HG02759 (cell line): ENCODE measurements around the gene TGFA.
A peak's percentile ranks its signal among the peaks of the same experiment; 100 is the strongest.

Source experiments
- ATAC-seq: cut with Tn5 transposase; IDR thresholded peaks from one replicate; pipeline ENCODE4 v1.9.1; 2021; ENCODE audit warnings: mild to moderate bottlenecking, moderate library complexity; ENCODE audit not compliant: unreplicated experiment

The TGFA gene

GRCh38 chr2:70525032-70525431 lies 28.6 kb downstream of the TGFA start:
- ATAC-seq = no peak

DNA sequence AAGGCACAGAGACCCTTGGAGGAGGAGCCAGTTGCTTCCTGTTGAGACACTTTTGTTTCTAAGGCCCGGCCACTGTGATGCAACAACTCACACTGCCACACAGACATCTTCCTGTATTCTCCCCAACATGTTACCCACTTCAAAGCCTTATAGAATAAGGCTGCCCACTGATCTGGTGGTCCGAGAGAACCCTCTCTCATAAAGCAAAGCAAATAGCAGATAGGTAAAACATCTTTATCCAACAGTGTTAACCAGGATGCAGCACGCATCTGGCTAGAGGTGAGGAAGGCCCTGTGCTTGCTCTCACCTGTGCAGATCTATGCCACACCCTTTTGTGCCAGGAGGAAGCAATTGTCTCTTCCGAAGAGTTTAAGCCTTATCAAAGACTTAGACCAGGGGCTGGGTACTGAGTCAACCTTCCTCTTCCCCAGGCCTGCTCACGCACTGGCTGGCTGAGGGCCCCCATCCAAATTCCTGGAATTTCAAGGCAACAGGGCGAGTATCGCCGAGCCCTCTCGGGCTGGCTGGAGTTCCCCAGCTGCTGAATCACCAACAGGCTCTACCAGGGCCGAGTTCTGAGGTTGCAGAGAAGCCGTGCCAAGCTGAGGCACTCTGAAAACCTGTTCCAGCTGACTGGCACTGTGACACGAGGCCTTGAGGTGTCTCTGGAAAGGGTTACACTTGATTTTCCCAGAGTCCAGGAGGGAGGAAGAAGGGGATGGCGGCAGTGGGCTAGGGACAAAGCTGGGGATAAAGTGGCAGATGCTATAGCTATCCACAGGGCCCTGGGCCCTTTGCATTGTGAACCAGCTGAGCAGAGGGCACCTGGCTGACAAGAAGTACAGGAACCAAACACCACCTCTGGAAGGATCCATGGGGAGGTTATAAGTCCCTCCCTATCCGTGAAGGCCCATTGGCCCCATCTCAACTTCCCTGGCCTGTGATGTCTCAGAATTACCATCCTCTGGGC lies 29.3 kb downstream of the TGFA start:
- ATAC-seq = no peak

DNA sequence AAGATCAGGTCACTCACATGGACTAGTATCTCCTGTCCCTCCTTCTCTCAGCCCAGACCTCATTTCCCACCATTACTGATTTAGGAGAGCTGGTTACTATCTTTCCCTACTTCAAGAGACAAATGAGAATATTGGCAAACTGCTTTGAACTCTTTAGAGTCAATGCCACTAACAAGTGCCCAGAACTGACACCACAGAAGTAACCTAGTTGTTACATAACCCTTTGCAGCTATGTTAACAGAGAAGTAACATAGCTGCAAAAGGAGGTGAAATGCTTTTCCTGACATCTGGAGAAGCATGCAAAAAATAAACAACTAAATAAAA lies 30.0 kb downstream of the TGFA start:
- no peak for ATAC-seq

- no peak for ATAC-seq
These were observed 31.0 kb downstream of the TGFA start for GRCh38 chr2:70522627-70523026.

GRCh38 chr2:70520825-70521224 lies 32.8 kb downstream of the TGFA start:
- no peak for ATAC-seq

DNA sequence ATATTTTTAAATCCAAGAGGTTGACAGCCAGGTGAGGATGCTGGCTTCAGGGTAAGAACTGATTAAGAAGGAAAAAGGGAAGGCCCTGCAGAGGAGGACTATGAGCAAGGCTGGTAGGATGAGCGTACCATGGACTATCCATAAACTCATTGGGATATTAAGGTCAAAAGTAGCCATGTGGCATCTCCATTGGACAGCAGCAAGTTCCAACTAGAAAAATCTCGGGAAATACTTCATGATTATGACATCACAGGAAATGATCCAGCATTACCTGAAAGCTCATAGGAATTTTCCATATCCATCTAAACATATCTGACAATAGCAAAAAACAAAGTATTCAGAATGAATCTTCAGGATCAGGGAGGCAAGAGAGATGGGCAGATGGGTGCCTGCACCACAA lies 34.2 kb downstream of the TGFA start:
- no peak for ATAC-seq

GRCh38 chr2:70518557-70518956 lies 35.1 kb downstream of the TGFA start:
- no peak for ATAC-seq

- ATAC-seq = no peak
These were observed 35.8 kb downstream of the TGFA start for GRCh38 chr2:70517804-70518203.

- ATAC-seq = peak; percentile 97
These were observed 37.0 kb downstream of the TGFA start for GRCh38 chr2:70516596-70516995.

GRCh38 chr2:70515938-70516337 lies 37.7 kb downstream of the TGFA start:
- ATAC-seq = no peak

- ATAC-seq = no peak
These were observed 39.0 kb downstream of the TGFA start for GRCh38 chr2:70514612-70515055.

GRCh38 chr2:70513738-70514137 lies 39.9 kb downstream of the TGFA start:
- no peak for ATAC-seq

GRCh38 chr2:70511971-70512729 lies 41.5 kb downstream of the TGFA start:
- no peak for ATAC-seq

DNA sequence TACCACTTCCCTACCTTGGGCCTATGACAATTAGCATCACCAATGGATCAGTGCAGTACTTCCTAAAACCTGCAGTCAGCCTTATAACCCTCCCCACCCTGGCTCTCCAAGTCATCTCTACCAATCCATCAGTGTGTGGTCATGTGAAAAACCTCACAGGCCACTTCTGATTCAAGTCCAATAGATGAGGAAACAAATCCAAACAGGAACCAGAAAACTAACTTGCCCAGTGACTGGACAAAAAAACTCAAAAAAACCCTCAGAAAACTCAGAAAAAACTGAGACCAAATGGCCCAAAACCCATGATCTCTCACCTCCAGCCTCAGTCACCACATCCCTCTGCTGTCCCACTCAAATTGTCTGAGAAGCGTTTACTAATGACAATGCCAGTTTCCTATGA lies 43.3 kb downstream of the TGFA start:
- no peak for ATAC-seq

DNA sequence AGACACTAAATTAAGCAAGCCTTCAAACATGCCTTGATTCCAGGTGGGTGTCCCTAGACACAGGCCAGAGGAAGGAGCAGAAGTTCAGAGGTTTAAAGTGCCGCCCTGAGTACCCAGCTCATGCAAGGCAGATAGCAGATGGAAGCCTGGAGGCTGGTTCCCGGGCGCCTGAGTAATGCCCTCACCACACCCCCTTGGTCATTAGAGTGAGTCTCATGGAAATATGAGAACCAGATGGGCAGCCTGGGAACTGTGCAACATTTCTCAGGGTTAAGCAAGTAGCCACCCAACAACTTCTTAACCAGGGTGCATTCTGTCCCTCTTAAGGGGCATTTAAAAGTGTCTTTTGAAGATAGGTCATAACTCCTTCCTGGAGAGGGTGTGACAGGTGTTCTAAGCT lies 44.1 kb downstream of the TGFA start:
- no peak for ATAC-seq

- no peak for ATAC-seq
These were observed 44.7 kb downstream of the TGFA start for GRCh38 chr2:70508711-70509462.

- no peak for ATAC-seq
These were observed 47.8 kb downstream of the TGFA start for GRCh38 chr2:70505613-70506391.

DNA sequence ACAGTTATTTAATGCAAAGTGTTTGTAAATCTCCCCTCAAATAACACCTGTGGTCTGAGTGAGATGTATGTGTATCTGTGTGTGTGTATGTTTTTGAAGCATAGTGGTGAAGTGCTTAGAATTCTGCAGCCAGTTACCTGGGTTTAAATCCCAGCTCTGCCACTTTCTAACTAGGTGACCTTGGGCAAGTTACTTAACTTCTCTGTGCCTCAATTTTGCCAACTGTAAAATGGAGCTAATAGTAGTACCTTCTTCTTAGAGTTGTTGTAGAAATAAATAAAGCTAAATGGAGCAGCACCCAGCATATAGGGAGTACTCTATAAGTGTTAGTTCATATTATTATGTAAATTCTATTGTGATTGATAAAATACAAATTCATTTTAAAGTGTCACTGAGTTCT lies 48.9 kb downstream of the TGFA start:
- ATAC-seq = no peak

GRCh38 chr2:70503896-70504295 lies 49.7 kb downstream of the TGFA start:
- ATAC-seq = no peak

DNA sequence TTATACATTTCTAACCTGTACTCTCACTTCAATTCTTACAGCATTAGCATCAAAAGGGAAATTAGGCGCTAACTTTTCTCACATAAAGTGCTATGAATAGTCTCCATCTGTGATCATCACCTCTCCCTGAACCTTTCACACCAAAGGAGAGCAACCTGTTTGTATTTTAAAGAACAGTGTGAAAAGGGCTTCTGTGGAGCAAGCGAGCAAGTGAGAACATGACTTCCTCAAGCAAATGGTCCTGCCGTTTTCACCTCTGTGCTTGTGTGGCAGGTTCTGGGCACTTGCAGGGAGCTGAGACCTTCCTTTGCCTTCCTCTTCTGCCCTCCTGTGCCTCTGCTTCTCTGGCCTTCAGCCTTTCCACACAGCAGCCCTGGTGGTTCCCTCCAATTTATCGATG lies 51.9 kb downstream of the TGFA start:
- ATAC-seq = no peak

GRCh38 chr2:70501215-70501614 lies 52.4 kb downstream of the TGFA start:
- no peak for ATAC-seq
